K562 (cell line): ENCODE data around the gene ITGB2. TPM values are rescaled to one million over a fixed set of nuclear protein-coding genes. Genes with fewer than 3 reads are reported as not detected.
A peak's percentile ranks its signal among the peaks of the same experiment; 100 is the strongest.

Experiments used
- ARNT ChIP-seq, 2 experiments: fragments of 450-650 bp; IDR thresholded peaks; 2 replicates each; pipeline ENCODE4 v1.6.1; 2016; ENCODE audit warnings: mild to moderate bottlenecking in 1 of 2
- CTBP1 ChIP-seq: fragments of 450-650 bp; IDR thresholded peaks from 2 replicates; pipeline ENCODE4 v1.6.1; 2016; ENCODE audit warnings: borderline replicate concordance
- FOXA3 ChIP-seq, 2 experiments: fragments of 450-650 bp in 1 of 2; sonication (generic) in 1 of 2; formaldehyde crosslinking; IDR thresholded peaks in 1 of 2; conservative IDR thresholded peaks in 1 of 2; 2 replicates each; pipeline versions ENCODE4 v1.4.0 to v1.8.0; 2020 to 2022; ENCODE audit warnings: mild to moderate bottlenecking in 2 of 2, missing genetic modification reagents in 1 of 2
- FOXK2 ChIP-seq, 2 experiments: fragments of 450-650 bp; IDR thresholded peaks in 1 of 2; conservative IDR thresholded peaks in 1 of 2; 2 replicates each; pipeline ENCODE4 v1.6.1; 2016; ENCODE audit warnings: low read depth in 2 of 2, mild to moderate bottlenecking in 1 of 2
- HEY1 ChIP-seq: fragments of 250-450 bp; sonication (Bioruptor Pico); IDR thresholded peaks from 2 replicates; pipeline ENCODE4 v1.5.0; 2020; ENCODE audit warnings: mild to moderate bottlenecking, moderate library complexity, borderline replicate concordance
- KAT2B ChIP-seq: IDR thresholded peaks from one replicate; pipeline ENCODE4 v1.6.1; 2012; ENCODE audit warnings: low read depth, mild to moderate bottlenecking, control low read depth, inconsistent platforms, low read length, moderate library complexity
- KDM4B ChIP-seq, 2 experiments: fragments of 450-650 bp in 1 of 2; sonication (generic) in 1 of 2; IDR thresholded peaks; 2 replicates each; pipeline ENCODE4 v1.6.1; 2016 to 2017; ENCODE audit warnings: borderline replicate concordance in 2 of 2, antibody characterized with exemption in 1 of 2, low read depth in 1 of 2, mild to moderate bottlenecking in 1 of 2
- MTA2 ChIP-seq: fragments of 450-650 bp; IDR thresholded peaks from 2 replicates; pipeline ENCODE4 v1.6.1; 2016; ENCODE audit warnings: low read depth
- NCOR1 ChIP-seq: fragments of 450-650 bp; IDR thresholded peaks from 2 replicates; pipeline ENCODE4 v1.6.1; 2016; ENCODE audit warnings: mild to moderate bottlenecking, moderate library complexity
- NFRKB ChIP-seq: fragments of 450-650 bp; IDR thresholded peaks from 2 replicates; pipeline ENCODE4 v1.6.1; 2016; ENCODE audit warnings: low read depth
- RBM39 ChIP-seq: fragments of 200-400 bp; formaldehyde crosslinking; optimal IDR thresholded peaks from 2 replicates; pipeline ENCODE3; 2018; ENCODE audit warnings: low read depth, low read length
- SAP30 ChIP-seq: fragments of 200-600 bp; sonication (generic); IDR thresholded peaks from 2 replicates; pipeline ENCODE4 v1.6.1; 2012; ENCODE audit warnings: borderline replicate concordance, low read depth, mild to moderate bottlenecking, moderate library complexity, low read length, control low read depth, inconsistent platforms; ENCODE audit not compliant: insufficient read depth, poor library complexity, severe bottlenecking
- ZBTB9 ChIP-seq: fragments of 450-650 bp; formaldehyde crosslinking; IDR thresholded peaks from 2 replicates; pipeline ENCODE4 v1.4.0; 2020; ENCODE audit warnings: mild to moderate bottlenecking, moderate library complexity
- ZFP36 ChIP-seq: fragments of 150-350 bp; IDR thresholded peaks from 2 replicates; pipeline ENCODE4 v1.6.1; 2018; ENCODE audit warnings: low read length, low read depth; ENCODE audit not compliant: partially characterized antibody
- ZMIZ1 ChIP-seq, 2 experiments: fragments of 150-350 bp in 1 of 2; IDR thresholded peaks; 2 replicates each; pipeline ENCODE4 v1.6.1; 2012 to 2016; ENCODE audit warnings: low read depth in 2 of 2, low read length in 2 of 2, mild to moderate bottlenecking in 1 of 2, moderate library complexity in 1 of 2
- ZNF24 ChIP-seq: fragments of 450-650 bp; IDR thresholded peaks from 2 replicates; pipeline ENCODE4 v1.6.1; 2016
- polyA plus RNA-seq, 8 experiments: library from polyadenylated mRNA; depleted of rRNA in 4 of 8; stranded (reverse) in 5 of 8; unstranded in 3 of 8; fragments of >200 nt; fragmentation: Nextera tagmentation in 2 of 8; fragmentation: Illumina TruSeq in 1 of 8; extraction: Ambion mirVana in 2 of 8; extraction: Trizol in 1 of 8; gene quantifications; 2 replicates each; pipeline versions ENCODE4 v1.2.1 to v1.2.3, GENCODE V29; 2011 to 2014; ENCODE audit warnings: inconsistent platforms in 1 of 8, missing spikeins in 1 of 8
- total RNA-seq, 7 experiments: library from RNA; depleted of rRNA in 6 of 7; stranded (reverse); fragments of >200 nt in 6 of 7; fragmentation: Illumina TruSeq in 2 of 7; extraction: Trizol in 2 of 7; gene quantifications; 2 replicates each; pipeline versions ENCODE4 v1.2.1 to v1.2.3, GENCODE V29; 2011 to 2021; ENCODE audit warnings: low replicate concordance in 1 of 7
- TF ChIP-seq, protein P1 (sequence below): sonication (generic); formaldehyde crosslinking; IDR thresholded peaks from 2 replicates; pipeline ENCODE4 v1.8.0; 2022; ENCODE audit warnings: mild to moderate bottlenecking, missing genetic modification reagents, borderline replicate concordance
- TF ChIP-seq, protein P2 (sequence below): fragments of 450-650 bp; formaldehyde crosslinking; IDR thresholded peaks from 2 replicates; pipeline ENCODE4 v1.4.0; 2022; ENCODE audit warnings: missing genetic modification characterization

The ITGB2 gene
- total and polyA plus RNA-seq, 9 of the 15 experiments (the other 6 are each of a cell fraction or from before 2014, with no cell fraction given), result 0.07 to 1.3 (median 0.51) TPM; not detected in 2

DNA sequence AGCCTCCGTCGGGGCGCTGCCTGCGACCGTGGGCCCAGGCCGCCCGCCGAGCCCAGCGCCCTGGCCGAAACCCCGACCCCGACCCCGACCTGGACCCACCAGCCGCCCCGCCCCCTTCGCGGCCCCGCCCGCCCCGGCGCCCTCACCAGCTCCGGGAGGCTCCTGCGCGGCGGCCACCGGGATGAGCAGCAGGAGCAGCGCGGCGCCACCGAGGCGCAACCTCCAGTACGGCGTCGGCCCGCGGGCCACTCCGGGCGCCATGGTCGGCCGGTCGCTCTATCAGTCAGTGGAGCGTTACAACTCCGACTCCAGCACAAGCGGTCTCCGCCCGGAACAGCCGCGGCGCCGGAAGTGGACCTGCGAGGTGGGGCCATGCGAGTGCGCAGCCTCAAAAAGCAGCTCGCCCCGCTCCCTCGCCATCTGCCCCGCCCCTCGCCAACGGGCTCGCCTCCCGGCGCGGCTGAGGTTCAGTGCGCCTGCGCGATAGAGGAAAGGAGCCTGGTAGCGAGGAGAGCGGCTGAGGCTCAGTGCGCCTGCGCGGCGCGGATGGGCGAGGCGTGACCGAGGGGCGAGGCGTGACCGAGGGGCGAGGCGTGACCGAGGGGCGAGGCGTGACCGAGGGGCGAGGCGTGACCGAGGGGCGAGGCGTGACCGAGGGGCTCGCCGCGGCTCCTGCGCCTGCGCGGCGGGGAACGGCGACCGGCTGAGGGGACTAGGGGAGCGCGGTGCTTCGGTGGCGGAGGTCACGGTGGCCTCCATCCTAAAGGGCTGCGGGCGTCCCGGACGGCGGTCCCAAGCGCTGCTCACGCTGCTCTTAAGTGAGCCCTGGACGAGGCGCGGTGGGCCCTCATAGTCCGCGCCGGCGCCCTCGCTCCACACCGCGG lies 47.1 kb downstream of the ITGB2 start, which contains the start of gene PTTG1IP (continued):
- TF ChIP-seq, protein P1, sequence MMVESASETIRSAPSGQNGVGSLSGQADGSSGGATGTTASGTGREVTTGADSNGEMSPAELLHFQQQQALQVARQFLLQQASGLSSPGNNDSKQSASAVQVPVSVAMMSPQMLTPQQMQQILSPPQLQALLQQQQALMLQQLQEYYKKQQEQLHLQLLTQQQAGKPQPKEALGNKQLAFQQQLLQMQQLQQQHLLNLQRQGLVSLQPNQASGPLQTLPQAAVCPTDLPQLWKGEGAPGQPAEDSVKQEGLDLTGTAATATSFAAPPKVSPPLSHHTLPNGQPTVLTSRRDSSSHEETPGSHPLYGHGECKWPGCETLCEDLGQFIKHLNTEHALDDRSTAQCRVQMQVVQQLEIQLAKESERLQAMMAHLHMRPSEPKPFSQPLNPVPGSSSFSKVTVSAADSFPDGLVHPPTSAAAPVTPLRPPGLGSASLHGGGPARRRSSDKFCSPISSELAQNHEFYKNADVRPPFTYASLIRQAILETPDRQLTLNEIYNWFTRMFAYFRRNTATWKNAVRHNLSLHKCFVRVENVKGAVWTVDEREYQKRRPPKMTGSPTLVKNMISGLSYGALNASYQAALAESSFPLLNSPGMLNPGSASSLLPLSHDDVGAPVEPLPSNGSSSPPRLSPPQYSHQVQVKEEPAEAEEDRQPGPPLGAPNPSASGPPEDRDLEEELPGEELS (CRISPR knock-in tag), result no peak
- TF ChIP-seq, protein P2, sequence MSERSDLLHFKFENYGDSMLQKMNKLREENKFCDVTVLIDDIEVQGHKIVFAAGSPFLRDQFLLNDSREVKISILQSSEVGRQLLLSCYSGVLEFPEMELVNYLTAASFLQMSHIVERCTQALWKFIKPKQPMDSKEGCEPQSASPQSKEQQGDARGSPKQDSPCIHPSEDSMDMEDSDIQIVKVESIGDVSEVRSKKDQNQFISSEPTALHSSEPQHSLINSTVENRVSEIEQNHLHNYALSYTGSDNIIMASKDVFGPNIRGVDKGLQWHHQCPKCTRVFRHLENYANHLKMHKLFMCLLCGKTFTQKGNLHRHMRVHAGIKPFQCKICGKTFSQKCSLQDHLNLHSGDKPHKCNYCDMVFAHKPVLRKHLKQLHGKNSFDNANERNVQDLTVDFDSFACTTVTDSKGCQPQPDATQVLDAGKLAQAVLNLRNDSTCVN, result no peak
- TF ChIP-seq ZNF24 (no peak), KDM4B (IDR thresholded peaks at IDR 0.05; ENCODE audit: borderline replicate concordance in 2 of 2, low read depth in 1 of 2) (no peak; a peak in 1 of 4 replicates), ZMIZ1 (IDR thresholded peaks at IDR 0.05; ENCODE audit: low read depth in 2 of 2, low read length in 2 of 2) (no peak), SAP30 (peak; percentile 29), FOXK2 (conservative IDR thresholded peaks at IDR 0.05 in 1 of 2, IDR thresholded peaks at IDR 0.05 in 1 of 2; ENCODE audit: low read depth in 2 of 2) (no peak), ZBTB9 (CRISPR knock-in tag) (peak; percentile 89), HEY1 (CRISPR knock-in tag) (no peak), FOXA3 (CRISPR knock-in tag; conservative IDR thresholded peaks at IDR 0.05 in 1 of 2, IDR thresholded peaks at IDR 0.05 in 1 of 2) (no peak), CTBP1 (peak; percentile 78; the same call in 1 of the 2 replicates), NFRKB (no peak), MTA2 (no peak), KAT2B (no peak), ZFP36 (no peak), ARNT (IDR thresholded peaks at IDR 0.05) (no peak), NCOR1 (no peak), RBM39 (no peak)
